Gastrocnemius medialis (tissue), 4 donors: Measurements from ENCODE around the gene HOXC6.

Source experiments
- POLR2A ChIP-seq, 2 donors: fragments of 450-650 bp; IDR thresholded peaks; one replicate each; pipeline ENCODE4 v1.6.1; 2017; ENCODE audit warnings: antibody characterized with exemption in 2 of 2, mild to moderate bottlenecking in 2 of 2, moderate library complexity in 2 of 2
- TF ChIP-seq, protein P1 (sequence below), 5 experiments: fragments of 450-650 bp in 3 of 5; fragments of 200-600 bp in 2 of 5; sonication (generic) in 2 of 5; IDR thresholded peaks in 4 of 5; conservative IDR thresholded peaks in 1 of 5; 1 replicate in 4 of 5; 2 replicates in 1 of 5; pipeline ENCODE4 v1.5.1; 2016 to 2019; ENCODE audit warnings: antibody characterized with exemption in 5 of 5, mild to moderate bottlenecking in 3 of 5, moderate library complexity in 3 of 5

DNA sequence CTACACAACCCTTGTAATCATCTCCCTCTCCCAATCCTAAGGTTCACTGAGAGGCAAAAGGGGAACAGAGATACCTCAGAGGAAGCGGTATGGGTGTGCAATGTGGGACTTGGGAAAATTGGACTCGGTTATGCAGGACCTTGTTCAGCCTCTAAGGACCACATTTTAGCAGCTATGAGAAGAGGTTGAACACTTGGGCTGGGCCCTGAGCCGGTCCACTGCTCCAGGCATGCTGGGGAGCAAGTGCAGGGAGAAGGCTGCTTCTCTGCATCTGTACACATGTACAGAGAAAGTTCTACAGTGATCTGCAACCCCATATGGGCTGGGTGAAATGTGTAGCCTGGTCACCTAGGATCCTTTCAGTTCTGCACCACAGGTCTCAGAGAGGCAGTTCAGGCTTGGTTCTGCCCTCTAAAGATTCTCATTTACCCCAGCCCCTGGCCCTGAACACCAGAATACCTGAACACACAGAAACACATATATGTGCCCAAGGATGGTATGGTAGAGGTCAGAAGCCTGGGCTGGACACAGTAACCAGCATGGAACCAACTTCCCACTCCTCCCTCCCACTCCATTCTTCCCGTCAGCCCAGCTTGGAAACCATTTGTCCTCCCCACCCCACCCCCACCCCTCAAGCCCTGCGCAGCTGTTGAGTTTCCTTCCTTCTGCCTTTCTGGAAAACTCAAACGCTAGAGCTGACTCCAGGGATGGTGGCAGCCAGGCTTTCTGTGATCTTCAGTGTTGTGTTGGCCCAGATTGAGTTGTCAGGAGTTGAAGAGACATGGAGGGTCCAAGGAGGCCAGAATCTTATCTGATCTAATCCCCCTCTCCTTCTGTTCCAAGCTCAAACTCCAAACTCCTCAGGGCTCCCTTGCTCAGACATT, 15.0 kb downstream of the HOXC6 start:
- TF ChIP-seq, protein P1, sequence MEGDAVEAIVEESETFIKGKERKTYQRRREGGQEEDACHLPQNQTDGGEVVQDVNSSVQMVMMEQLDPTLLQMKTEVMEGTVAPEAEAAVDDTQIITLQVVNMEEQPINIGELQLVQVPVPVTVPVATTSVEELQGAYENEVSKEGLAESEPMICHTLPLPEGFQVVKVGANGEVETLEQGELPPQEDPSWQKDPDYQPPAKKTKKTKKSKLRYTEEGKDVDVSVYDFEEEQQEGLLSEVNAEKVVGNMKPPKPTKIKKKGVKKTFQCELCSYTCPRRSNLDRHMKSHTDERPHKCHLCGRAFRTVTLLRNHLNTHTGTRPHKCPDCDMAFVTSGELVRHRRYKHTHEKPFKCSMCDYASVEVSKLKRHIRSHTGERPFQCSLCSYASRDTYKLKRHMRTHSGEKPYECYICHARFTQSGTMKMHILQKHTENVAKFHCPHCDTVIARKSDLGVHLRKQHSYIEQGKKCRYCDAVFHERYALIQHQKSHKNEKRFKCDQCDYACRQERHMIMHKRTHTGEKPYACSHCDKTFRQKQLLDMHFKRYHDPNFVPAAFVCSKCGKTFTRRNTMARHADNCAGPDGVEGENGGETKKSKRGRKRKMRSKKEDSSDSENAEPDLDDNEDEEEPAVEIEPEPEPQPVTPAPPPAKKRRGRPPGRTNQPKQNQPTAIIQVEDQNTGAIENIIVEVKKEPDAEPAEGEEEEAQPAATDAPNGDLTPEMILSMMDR (IDR thresholded peaks at IDR 0.05 in 4 of 5, conservative IDR thresholded peaks at IDR 0.05 in 1 of 5) = no peak
- TF ChIP-seq POLR2A (IDR thresholded peaks at IDR 0.05) = no peak
